Kidney tubule cell (primary cell): ENCODE measurements around the gene VSTM2B.
"Not testable (repeated sequence)": the region's sequence is repeated elsewhere in the genome, so short reads cannot be mapped to it uniquely, and the experiment has no call there.

Experiments
- DNase-seq: peaks from one replicate; pipeline ENCODE4 v3.0.0-alpha.2; 2018; ENCODE audit warnings: low spot score

The VSTM2B gene

DNA sequence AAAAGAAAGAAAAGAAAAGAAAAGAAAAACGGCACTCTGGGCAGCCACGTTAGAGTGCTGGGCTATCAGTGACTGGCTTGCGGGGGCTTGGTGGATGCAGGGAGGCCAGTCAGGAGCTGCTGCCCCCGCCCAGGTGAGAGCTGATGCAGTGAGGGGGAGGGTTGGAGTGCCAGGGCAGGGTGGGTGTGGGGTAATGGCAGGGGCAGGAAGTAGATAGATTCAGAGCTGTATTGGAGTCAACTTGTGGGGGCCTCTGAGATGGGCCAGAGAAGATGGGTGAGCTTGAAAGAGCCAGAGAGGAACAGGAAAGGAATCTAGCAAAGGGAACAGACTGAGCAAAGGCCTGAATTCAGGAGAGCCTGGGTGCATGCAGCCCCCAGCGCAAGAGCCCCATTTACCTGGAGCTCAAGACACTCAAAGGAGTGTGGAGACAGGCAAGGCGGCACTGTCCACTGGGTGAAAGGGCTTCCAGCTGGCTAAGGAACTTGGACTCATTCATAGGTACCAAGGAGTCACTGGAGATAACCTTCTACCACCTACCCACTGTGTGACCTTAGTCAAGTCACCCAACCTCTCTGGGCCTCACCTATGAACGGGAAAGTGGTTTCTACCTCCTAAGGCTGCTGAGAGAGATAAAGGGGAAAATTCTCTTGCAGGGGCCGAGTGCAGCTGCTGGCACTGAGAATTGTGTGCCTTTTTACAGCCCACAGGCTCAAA is 20.2 kb downstream of the VSTM2B start:
- DNase-seq, result no peak

DNA sequence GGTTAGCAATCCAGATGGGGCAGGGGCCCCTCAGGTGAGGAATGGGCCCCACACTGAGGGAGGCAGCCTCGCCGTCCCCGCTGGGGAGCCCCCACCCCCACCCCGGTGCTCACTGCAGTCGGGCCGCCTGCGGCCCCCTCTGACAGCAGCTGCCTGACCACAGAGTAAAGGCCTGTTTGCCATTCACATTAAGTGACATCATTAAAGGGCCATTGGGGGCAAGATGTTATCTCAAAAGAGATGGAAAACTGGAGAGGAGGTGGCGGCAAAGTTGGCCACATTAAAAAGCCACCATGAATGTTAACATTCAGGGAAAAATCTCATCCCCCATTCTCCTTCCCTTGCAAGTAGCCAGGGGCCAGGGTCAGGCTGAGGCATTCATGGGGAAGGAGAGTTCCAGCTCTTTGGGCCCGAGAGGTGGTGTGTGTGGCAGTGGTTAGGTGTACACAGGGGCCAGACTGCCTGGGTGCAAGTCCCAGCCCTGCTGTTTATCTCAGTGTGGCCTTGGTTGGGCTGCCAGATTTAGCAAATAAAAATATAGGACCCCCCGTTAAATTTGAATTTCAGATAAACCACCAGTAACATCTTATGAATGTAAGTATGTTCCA is 20.9 kb downstream of the VSTM2B start:
- DNase-seq, result no peak

DNA sequence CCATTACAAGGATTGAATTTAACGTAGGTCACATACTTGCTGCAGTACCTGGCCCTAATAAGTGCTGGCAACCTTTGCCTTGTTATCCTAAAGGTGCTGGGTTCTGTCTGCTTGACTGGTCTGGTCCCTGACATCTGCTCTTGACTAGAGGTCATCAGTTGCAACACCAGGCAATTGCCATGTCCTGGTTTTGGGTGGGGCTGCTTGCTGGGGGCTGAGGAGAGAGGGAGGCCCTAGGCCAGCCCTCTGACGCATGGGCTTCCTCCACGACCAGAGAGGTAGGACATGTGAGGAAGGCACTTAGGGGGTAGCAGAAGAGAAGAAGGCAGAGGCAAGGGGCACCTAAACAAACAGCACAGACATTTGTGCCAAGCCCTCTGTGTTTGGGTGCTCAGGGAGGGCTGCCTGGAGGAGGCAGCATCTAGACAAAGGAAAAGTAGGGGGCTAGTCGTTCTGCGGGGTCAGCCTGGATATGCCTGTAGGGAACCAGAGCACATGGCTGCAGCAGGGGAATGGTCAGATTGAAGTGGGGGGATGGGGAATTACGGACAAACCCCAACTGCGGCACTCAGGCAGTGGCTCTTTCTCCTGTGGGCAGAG is 21.7 kb downstream of the VSTM2B start:
- no peak for DNase-seq

DNA sequence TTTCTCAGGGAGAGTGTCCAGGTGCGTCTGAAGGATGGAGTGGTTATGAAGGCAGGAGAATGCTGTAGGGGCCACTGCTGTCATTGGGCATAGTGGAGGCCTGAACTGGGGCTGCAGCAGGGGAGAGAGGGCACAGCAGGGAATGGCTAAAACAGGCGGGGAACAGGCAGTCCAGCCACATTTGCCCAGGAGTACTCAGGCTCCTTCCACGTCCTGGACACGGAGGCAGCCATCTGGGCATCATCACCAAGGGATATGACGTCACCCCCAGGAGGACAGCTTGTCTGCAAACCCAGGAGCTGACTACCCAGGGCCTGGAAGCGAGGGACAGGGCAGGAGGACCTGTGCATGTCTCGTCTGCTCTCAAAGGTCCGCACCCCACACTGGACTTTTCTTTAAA is 22.2 kb downstream of the VSTM2B start:
- DNase-seq, result no peak

DNA sequence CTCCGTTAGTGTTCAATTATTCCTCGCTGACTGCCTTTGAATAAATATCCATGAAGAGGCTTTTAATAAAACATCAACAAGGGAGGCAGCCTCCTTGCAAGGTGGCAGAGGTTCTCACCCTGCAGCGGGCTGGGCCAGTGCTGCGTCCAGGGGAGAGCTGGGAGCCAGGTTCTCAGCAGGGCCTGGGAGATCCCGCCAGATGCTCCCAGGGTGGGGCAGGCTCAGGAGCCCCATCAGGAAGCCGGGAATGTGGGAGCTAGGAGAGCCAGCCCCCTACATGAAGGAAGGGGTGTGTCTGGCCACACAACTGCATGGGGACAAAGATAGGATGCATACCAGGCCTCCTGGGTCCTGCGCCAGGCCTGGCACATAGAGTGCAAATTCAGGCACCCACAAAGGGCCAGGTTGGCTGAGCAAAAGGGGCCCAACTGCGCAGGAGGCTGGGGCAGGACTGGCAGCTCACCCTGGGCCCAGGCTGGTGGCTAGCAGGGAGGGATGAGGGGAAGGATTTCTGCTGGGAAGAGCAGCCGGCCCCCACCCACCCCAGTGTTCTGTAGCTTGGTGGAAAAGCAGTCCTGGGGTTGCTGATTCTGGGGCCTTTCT is 22.8 kb downstream of the VSTM2B start:
- no peak for DNase-seq

DNA sequence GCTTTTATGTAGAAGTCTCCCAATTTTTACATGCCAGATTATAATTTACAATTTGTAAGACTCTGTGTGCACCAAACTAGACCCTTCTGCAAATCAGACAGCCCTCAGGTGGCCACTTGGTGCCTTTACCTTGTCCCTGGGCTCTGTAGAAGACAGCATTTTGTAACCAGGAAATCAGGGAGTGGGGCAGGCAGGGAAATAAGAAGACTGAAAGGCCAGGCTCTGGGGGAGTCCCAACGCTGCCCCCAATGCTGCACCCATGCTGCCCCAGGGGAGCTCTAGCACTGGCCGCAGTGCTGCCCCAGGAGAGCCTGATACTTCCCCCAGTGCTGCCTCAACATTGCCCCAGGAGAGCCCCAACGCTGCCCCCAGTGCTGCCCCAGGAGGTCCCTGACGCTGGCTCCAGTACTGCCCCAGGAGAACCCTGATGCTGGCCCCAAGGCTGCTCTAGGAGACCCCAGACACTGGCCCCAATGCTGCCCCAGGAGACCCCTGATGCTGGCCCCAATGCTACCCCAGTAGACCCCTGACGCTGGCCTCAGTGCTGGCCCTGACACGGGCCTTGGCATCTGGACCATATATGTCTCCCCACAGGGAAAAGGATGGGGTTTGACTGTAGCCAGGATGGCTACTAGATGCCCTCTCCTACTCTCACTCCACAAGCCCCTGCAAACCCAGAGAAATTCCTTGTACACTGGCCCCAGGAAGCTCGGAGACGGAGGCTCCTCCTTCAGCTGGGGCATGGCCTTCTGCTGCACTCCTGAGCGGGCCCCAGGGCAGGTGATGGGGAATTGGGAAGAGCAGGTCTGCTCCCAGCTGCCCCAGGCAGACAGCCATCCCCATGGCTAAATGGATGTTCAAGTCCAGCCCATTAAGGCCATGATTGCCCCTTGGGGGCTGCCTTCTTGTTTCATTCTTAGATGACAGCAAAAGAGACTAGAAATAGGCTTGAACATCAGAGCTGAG is 23.6 kb downstream of the VSTM2B start:
- DNase-seq, result no peak

DNA sequence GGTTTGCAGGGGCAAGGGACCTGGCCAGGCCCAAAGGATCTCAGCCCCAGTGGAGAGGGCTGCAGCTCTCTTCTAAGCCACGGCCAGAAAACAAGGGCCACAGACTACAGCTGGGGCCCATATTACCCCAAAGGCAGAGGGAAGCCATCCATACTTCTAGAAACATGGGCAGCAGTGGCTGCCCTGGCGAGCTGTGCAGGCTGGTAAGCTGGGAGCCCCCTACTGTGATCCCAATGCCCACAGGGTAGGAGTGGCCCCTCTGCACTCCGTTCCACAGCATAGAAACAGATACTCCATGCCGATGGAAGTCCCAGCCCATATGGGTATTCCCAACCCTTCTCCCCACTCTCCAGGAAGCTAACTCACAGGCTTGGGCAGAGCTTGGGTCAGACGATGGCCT is 25.1 kb downstream of the VSTM2B start:
- DNase-seq, result no peak

DNA sequence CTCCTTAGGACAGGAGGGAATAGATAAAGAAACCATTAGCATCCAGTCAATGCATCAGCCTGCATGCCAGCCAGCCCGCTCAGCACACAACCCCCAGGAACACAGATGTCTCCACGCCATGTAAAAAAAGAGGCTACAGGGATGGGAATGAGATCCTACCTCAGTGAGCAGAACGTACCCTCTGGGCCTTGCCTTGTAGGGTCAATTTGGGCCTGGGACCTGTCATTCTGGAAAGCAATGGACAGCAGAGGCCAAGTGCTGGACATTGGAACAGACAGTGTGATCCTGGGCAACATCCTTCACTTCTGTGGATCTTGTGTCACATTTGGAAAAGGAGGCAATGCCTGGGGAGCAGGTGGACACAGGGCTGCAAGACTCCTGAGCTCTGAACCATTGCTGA is 26.0 kb downstream of the VSTM2B start:
- no peak for DNase-seq

DNA sequence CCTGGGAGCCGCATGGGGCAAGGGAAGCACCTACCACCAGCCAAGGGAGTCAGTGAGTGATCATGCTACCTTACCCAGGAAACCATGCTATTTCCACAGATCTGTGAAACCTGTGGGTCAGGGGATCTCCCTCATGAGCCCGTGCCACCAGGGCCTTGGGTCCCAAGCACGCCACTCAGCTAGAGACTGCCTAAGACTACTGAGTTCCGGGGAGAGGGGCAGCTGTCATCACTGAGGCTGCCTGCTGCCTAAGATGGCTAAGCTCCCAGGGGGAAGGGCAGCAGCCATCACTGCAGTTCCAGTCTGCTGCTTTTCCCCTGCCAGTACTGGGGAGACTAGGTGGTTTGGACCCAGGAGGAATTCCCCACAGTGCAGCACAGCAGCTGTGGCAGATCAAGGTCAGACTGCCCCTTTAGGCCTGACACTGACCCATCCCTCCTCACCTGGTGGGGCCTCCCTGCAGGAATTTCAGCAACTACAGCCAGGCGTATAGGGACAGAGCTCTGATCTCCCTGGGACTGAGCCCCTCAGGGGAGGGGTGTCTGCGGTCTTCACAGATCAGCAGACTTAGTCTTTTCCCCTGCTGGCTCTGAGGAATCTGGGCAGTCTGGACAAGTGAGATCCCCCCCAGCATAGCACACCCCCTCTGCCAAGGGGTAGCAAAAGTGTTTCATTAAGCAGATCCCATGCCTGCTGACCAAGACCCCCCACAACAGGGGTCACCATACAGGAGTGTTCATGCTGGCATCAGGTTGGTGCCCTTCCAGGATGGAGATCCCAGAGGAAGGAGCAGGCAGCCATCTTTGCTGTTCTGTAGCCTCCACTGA is 26.9 kb downstream of the VSTM2B start:
- DNase-seq, result no peak

DNA sequence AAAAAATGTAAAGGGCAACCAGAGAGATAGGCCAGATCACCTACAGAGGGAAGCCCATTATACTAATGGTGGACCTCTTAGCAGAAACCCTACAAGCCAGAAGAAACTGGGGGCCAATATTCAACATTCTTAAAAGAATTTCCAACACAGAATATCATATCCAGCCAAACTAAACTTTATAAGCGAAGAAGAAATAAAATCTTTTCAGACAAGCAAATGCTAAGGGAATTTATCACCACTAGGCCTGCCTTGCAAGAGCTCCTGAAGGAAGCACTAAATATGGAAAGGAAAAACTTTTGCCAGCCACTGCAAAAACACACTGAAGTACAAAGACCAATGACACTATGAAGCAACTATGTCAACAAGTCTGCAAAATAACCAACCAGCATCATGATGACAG is 28.4 kb downstream of the VSTM2B start:
- DNase-seq, result no peak

DNA sequence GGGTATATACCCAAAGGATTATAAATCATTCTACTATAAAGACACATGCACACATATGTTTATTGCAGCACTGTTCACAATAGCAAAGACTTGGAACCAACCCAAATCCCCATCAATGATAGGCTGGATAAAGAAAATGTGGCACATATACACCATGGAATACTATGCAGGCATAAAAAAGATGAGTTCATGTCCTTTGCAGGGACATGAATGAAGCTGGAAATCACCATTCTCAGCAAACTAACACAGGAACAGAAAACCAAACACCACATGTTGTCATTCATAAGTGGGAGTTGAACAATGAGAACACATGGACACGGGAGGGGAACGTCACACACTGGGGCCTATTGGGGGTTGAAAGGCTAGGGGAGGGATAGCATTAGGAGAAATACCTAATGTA is 33.3 kb downstream of the VSTM2B start:
- not testable (repeated sequence) for DNase-seq

DNA sequence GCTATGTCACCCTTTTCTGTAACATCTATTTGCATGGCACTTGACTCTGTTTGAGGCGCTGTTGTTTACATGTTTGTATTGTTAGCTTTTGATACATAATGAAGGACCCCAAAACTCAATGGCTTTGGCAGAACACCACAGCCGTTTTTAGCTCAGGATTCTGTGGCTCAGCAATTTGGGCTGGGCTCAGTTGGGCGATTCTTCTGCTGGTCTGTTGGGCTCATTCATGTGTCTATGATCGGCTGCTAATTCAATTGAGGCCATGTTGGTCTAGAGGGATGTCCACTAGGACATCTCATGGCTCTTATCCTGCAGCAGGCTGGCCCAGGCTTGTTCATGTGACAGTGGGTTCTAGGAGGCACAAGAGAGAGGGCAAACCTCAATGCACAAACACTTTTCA is 33.9 kb downstream of the VSTM2B start:
- no peak for DNase-seq

DNA sequence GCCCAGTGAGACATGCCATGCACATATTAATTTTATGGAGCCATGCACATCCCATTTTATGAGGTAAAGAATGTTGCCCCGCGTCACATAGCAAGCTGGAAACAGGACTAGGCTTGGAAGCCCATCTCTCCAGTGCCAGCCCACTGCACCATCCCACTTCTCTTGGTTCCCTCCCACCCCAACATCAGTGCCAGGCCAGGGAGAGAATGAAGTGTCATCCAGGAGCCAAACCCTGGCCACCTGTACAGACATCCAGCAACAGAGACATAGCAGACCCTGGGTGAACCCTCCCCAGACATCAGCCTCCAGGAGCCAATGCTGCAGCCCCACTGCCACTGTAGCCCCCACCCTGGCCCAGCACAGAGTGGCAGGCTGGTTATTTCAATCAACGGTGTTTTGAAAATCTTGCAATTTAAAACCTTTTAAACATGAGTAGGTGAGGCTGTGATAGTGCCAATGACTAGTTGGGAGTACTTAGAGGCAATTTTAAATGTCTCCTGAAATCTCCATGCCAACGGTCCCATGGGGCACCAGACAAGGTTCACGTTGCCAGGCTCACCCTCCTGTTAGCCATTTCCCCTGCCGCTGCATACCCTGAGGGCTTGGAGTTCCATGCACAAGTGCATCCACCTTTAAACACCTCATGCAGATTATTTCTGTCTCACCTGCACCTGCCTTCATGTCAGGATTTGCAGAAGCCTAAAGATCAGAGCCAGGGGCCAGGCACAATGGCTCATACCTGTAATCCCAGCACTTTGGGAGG is 34.7 kb downstream of the VSTM2B start:
- no peak for DNase-seq

DNA sequence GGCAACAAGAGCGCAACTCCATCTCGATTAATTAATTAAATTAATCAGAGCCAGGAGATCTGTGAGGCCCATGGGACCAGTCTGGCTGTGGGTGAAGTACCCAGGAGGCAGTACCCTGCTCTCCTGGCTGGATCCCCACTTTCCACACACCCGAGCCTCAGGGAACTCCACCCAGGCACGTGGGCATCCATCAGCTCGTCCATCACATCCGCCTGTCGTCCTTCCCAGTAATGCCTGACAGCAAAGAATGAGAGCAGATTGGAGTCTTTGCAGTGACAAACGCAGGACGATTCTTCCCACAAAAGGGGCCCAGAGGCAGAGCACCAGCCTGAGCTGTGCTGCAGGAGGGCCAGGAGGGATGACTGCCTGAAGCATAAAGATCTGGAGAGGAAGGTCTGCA is 35.8 kb downstream of the VSTM2B start:
- DNase-seq, result no peak

DNA sequence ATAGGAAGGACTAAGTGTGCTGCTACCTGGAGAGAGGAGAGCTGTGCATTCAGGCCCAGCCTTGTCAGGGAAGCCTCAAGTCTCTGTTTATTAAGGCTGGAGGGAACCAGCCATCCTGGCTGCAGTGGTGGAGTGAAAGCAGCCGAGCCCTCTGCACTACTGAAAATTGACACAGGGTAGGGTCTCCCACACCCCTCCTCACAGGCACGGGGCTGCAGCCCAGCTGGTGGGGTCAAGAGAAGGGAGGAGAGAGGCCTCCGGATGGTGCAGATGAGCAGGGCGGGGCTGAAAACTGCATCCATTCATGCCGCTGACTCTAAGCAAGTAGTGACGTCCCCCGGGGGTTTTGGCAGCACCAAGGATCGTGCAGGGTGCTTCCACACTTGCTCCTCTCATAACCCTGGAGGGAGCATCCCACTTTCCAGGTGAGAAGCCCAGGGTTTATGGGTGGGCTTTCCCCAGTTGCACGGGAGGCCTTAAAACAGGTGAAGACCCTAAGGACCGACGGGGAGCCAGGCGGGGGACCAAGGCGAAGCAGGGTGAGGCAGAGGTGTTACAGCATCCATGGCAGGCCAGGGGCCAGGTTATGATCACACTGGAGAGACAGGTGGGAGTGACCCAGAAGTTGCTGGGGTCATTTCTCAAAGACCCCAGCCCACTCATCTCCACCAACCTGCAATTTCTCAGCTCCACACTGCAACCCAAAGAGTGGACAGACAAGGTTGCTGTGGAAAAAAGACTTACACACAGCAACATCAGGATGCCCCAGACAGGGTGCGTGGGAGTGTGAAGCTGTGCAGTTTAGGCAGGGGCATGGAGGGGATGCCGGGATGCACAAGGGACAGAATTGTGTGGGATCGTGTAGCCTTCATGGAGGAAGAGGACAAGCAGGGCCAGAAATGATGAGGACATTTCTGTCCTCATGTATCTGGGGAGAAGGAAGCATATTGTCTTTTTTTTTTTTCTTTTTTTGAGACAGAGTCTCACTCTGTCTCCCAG is 36.8 kb downstream of the VSTM2B start:
- no peak for DNase-seq

DNA sequence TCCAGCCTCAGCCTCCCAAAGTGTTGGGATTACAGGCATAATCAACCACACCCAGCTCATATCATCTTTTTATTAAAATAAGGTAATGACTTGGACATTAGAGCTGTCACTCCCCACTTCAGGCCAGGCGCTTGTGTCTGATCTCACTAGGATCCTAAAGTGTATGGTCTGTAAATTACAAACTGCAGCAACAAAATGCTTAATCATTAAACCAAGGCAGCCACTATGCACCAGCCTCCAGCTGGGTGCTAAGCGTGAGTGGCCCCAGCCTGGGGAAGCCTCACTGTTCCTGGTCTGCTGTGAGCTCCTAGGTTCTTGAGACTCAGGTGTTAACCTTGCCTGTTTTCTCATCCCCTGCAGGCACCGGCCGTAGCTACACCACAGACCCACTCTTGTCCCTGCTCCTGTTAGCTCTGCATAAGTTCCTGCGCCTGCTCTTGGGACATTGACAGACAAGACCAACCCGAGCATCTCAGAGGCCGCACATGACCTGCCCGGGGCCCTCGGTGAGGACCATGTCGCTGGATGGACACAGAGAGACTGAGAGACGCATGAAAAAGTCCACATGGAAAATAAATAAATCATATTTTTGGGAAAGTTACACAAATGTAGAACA is 37.8 kb downstream of the VSTM2B start:
- peak; percentile 15 for DNase-seq

DNA sequence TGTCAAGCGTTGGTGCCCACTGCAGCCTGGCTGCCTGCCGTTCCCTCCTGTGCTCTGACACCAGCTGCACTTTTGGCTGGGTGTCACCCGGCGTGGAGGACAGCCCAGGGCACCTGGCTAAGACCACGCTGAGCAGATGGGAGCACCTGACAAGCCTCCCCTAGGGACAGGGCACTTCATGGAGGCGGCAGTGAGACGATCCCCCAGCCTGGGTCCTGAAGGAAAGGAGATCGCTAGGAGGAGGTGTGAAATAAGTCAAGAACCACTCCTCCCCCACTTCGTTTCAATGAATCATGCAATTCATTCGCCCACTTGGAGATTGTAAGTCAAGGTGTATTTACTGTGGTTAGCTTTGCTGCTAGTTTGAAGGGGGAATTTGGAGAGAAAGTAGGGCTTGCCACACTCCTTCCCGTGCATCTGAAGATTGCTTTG is 38.8 kb downstream of the VSTM2B start:
- DNase-seq, result no peak

DNA sequence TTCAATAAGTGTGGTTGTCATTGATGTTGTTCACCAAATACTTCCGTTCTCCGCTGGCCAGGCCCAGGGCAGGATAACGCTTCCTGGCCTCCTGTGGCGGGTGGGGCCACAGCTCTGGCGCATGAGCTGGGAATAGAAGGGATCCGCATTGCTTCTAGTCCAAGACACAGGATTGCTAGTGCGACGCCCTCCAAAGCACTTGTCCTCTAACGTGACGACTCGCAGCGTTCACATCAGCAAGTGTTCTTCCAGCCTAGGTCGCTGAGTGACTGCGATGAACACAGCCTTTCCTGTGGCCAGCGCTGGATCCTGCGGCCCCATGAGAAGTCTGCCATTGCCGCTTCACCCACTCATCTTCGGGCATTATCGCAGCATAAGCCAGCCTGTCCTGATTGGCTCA is 39.4 kb downstream of the VSTM2B start:
- DNase-seq, result no peak
